ENCODE data around the gene CNTN2. TPM values are rescaled to one million over a fixed set of nuclear protein-coding genes. Genes with fewer than 3 reads are reported as not detected.

Gene CNTN2
- total and polyA plus RNA-seq, 2 of the 8 experiments (the other 6 are each of a cell fraction or from before 2014, with no cell fraction given), result 1.2 to 3.9 TPM

DNA sequence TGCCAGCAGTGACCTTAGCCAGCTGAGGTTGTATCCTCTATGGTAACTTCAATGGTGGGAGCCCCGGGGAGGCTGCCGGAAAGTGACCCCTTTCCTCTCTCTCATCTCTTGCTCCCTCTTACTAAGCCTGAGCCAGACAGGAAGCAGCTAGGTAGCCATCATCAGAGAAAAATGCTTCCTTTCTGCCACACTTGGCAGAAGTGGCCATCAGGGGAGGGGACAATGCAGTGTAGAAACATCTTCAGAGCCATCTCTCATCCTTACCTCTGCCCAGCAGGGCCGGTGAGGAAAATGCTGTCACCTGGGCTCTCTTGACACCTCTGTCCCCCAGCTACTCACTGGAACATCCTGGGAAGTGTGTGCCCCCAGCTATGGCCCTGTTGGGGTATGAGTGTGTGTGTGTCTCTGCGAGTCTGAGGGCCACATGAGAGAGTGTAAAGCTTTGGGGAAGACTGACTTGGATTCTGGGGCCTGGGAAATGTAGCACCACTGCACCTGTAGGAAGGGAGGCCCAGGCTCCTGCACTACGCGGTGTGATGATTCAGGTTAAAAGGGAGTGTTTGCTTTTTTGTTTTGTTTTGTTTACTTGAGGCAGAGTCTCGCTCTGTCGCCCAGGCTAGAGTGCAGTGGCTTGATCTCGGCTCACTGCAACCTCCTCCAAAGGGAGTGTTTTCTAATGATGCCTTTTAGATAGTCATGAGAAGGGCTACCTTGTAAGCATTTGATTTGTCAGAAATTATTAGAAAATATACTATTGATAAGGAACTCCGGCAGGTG is 48.7 kb upstream of the CNTN2 start (continued):
- TF ChIP-seq, protein P1, sequence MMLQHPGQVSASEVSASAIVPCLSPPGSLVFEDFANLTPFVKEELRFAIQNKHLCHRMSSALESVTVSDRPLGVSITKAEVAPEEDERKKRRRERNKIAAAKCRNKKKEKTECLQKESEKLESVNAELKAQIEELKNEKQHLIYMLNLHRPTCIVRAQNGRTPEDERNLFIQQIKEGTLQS (IDR thresholded peaks at IDR 0.05; ENCODE audit: insufficient read depth, low read depth, low read length), result no peak
- no peak for TF ChIP-seq SIRT6 (IDR thresholded peaks at IDR 0.05; ENCODE audit: low read length)
- no peak for TF ChIP-seq JUN (IDR thresholded peaks at IDR 0.05; ENCODE audit: low read depth, low read length)
- TF ChIP-seq, protein P2, sequence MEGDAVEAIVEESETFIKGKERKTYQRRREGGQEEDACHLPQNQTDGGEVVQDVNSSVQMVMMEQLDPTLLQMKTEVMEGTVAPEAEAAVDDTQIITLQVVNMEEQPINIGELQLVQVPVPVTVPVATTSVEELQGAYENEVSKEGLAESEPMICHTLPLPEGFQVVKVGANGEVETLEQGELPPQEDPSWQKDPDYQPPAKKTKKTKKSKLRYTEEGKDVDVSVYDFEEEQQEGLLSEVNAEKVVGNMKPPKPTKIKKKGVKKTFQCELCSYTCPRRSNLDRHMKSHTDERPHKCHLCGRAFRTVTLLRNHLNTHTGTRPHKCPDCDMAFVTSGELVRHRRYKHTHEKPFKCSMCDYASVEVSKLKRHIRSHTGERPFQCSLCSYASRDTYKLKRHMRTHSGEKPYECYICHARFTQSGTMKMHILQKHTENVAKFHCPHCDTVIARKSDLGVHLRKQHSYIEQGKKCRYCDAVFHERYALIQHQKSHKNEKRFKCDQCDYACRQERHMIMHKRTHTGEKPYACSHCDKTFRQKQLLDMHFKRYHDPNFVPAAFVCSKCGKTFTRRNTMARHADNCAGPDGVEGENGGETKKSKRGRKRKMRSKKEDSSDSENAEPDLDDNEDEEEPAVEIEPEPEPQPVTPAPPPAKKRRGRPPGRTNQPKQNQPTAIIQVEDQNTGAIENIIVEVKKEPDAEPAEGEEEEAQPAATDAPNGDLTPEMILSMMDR (IDR thresholded peaks at IDR 0.05; ENCODE audit: control extremely low read depth in 1 of 3, insufficient read depth in 1 of 3, low read depth in 1 of 3, low read length in 3 of 3), result no peak
- TF ChIP-seq EZH2 (IDR thresholded peaks at IDR 0.05; ENCODE audit: low read depth, low read length, severe bottlenecking), result no peak
- no peak for TF ChIP-seq TBP (IDR thresholded peaks at IDR 0.05; ENCODE audit: low read depth, low read length)
- TF ChIP-seq BRCA1 (IDR thresholded peaks at IDR 0.05; ENCODE audit: low read depth, low read length), result no peak

All from H1 (cell line).